HepG2 (cell line): ENCODE results near the gene ADAMTS14.

Experiments used
- E2F5 ChIP-seq: sonication (generic); formaldehyde crosslinking; conservative IDR thresholded peaks from 2 replicates; pipeline ENCODE4 v1.4.0; 2020; ENCODE audit warnings: missing genetic modification reagents
- ELK4 ChIP-seq: sonication (generic); formaldehyde crosslinking; IDR thresholded peaks from 2 replicates; pipeline ENCODE4 v1.9.0; 2021; ENCODE audit warnings: missing genetic modification reagents, borderline replicate concordance
- FOXM1 ChIP-seq: sonication (generic); formaldehyde crosslinking; IDR thresholded peaks from 2 replicates; pipeline ENCODE4 v1.5.0; 2020; ENCODE audit warnings: missing genetic modification reagents
- HIVEP1 ChIP-seq: sonication (generic); formaldehyde crosslinking; IDR thresholded peaks from 2 replicates; pipeline ENCODE4 v1.4.0; 2020; ENCODE audit warnings: mild to moderate bottlenecking, missing genetic modification reagents
- MTA3 ChIP-seq: sonication (generic); formaldehyde crosslinking; IDR thresholded peaks from 2 replicates; pipeline ENCODE4 v1.4.0; 2020; ENCODE audit warnings: missing genetic modification reagents
- RBM22 ChIP-seq: fragments of 200-400 bp; formaldehyde crosslinking; optimal IDR thresholded peaks from 2 replicates; pipeline ENCODE3; 2017; ENCODE audit warnings: mild to moderate bottlenecking, low read length, moderate library complexity
- TAF1 ChIP-seq: sonication (generic); formaldehyde crosslinking; IDR thresholded peaks from 2 replicates; pipeline ENCODE4 v1.4.0; 2020; ENCODE audit warnings: missing genetic modification reagents
- ZKSCAN5 ChIP-seq: sonication (generic); formaldehyde crosslinking; IDR thresholded peaks from 2 replicates; pipeline ENCODE4 v1.5.1; 2020; ENCODE audit warnings: mild to moderate bottlenecking, missing genetic modification reagents
- ZZZ3 ChIP-seq: sonication (generic); formaldehyde crosslinking; IDR thresholded peaks from 2 replicates; pipeline ENCODE4 v1.4.0; 2020; ENCODE audit warnings: missing genetic modification reagents, mild to moderate bottlenecking, borderline replicate concordance
- TF ChIP-seq, protein P1 (sequence below): sonication (generic); formaldehyde crosslinking; IDR thresholded peaks from 2 replicates; pipeline ENCODE4 v1.4.0; 2020; ENCODE audit warnings: missing genetic modification reagents, borderline replicate concordance
- TF ChIP-seq, protein P2 (sequence below): sonication (generic); formaldehyde crosslinking; IDR thresholded peaks from 2 replicates; pipeline ENCODE4 v1.5.0; 2020; ENCODE audit warnings: mild to moderate bottlenecking, missing genetic modification reagents, moderate library complexity
- TF ChIP-seq, protein P3 (sequence below): sonication (generic); formaldehyde crosslinking; IDR thresholded peaks from 2 replicates; pipeline ENCODE4 v1.9.0; 2022; ENCODE audit warnings: missing genetic modification reagents, mild to moderate bottlenecking, borderline replicate concordance
- TF ChIP-seq, protein P4 (sequence below): IDR thresholded peaks from 2 replicates; pipeline ENCODE4 v1.6.1; 2016; ENCODE audit warnings: low read depth

DNA sequence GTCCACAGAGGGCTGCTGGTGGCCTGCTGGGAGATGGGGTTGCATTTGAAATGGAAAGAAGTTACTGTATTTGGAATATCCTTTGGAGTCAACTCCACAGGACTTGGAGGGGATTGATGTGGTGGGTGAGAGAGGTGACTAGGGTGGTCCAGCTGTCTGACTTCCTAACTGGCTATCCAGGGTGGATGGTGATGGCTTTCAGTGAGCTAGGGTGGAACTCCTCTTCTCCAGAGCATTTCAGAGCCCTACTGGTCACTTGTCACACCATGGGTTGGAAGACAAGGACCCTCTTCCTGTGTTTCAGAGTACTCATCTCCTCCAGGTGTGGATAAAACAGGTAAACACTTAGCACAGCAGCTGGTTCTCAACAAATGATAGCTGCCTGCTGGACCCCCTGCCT, 3.3 kb upstream of the ADAMTS14 start:
- TF ChIP-seq ZKSCAN5 (no peak), E2F5 (CRISPR knock-in tag) (no peak), RBM22 (no peak), TAF1 (CRISPR knock-in tag) (no peak), MTA3 (CRISPR knock-in tag) (no peak), ZZZ3 (no peak), ELK4 (CRISPR knock-in tag) (no peak), HIVEP1 (CRISPR knock-in tag) (no peak), FOXM1 (no peak)
- TF ChIP-seq, protein P1, sequence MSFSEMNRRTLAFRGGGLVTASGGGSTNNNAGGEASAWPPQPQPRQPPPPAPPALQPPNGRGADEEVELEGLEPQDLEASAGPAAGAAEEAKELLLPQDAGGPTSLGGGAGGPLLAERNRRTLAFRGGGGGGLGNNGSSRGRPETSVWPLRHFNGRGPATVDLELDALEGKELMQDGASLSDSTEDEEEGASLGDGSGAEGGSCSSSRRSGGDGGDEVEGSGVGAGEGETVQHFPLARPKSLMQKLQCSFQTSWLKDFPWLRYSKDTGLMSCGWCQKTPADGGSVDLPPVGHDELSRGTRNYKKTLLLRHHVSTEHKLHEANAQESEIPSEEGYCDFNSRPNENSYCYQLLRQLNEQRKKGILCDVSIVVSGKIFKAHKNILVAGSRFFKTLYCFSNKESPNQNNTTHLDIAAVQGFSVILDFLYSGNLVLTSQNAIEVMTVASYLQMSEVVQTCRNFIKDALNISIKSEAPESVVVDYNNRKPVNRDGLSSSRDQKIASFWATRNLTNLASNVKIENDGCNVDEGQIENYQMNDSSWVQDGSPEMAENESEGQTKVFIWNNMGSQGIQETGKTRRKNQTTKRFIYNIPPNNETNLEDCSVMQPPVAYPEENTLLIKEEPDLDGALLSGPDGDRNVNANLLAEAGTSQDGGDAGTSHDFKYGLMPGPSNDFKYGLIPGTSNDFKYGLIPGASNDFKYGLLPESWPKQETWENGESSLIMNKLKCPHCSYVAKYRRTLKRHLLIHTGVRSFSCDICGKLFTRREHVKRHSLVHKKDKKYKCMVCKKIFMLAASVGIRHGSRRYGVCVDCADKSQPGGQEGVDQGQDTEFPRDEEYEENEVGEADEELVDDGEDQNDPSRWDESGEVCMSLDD (CRISPR knock-in tag), result no peak
- TF ChIP-seq, protein P2, sequence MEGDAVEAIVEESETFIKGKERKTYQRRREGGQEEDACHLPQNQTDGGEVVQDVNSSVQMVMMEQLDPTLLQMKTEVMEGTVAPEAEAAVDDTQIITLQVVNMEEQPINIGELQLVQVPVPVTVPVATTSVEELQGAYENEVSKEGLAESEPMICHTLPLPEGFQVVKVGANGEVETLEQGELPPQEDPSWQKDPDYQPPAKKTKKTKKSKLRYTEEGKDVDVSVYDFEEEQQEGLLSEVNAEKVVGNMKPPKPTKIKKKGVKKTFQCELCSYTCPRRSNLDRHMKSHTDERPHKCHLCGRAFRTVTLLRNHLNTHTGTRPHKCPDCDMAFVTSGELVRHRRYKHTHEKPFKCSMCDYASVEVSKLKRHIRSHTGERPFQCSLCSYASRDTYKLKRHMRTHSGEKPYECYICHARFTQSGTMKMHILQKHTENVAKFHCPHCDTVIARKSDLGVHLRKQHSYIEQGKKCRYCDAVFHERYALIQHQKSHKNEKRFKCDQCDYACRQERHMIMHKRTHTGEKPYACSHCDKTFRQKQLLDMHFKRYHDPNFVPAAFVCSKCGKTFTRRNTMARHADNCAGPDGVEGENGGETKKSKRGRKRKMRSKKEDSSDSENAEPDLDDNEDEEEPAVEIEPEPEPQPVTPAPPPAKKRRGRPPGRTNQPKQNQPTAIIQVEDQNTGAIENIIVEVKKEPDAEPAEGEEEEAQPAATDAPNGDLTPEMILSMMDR, result no peak
- TF ChIP-seq, protein P3, sequence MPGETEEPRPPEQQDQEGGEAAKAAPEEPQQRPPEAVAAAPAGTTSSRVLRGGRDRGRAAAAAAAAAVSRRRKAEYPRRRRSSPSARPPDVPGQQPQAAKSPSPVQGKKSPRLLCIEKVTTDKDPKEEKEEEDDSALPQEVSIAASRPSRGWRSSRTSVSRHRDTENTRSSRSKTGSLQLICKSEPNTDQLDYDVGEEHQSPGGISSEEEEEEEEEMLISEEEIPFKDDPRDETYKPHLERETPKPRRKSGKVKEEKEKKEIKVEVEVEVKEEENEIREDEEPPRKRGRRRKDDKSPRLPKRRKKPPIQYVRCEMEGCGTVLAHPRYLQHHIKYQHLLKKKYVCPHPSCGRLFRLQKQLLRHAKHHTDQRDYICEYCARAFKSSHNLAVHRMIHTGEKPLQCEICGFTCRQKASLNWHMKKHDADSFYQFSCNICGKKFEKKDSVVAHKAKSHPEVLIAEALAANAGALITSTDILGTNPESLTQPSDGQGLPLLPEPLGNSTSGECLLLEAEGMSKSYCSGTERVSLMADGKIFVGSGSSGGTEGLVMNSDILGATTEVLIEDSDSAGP (CRISPR knock-in tag), result no peak
- TF ChIP-seq, protein P4, sequence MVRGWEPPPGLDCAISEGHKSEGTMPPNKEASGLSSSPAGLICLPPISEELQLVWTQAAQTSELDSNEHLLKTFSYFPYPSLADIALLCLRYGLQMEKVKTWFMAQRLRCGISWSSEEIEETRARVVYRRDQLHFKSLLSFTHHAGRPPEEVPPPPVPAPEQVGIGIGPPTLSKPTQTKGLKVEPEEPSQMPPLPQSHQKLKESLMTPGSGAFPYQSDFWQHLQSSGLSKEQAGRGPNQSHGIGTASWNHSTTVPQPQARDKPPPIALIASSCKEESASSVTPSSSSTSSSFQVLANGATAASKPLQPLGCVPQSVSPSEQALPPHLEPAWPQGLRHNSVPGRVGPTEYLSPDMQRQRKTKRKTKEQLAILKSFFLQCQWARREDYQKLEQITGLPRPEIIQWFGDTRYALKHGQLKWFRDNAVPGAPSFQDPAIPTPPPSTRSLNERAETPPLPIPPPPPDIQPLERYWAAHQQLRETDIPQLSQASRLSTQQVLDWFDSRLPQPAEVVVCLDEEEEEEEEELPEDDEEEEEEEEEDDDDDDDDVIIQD (CRISPR knock-in tag), result no peak
